Heart left ventricle (tissue), 13 donors: ENCODE data around the gene GATAD2A.
A peak's percentile ranks its signal among the peaks of the same experiment; 100 is the strongest.

Experiments used
- POLR2A ChIP-seq, 2 donors: fragments of 450-650 bp; IDR thresholded peaks; one replicate each; pipeline ENCODE4 v1.6.1; 2017; ENCODE audit warnings: antibody characterized with exemption in 2 of 2, mild to moderate bottlenecking in 2 of 2, moderate library complexity in 2 of 2
- TF ChIP-seq, protein P1 (sequence below), 12 donors: fragments of 200-600 bp; sonication (generic) in 4 of 12; IDR thresholded peaks; one replicate each; pipeline versions ENCODE4 v1.5.0 to v1.8.0; 2018 to 2022; ENCODE audit warnings: antibody characterized with exemption in 12 of 12, mild to moderate bottlenecking in 5 of 12
- donor health status: ischemic (EF 13 %, LVEDD 7.1; RV severe dilation, severe dysfunction).
- donor health status: DM: no; HTN: yes; CAD: no.
- donor health status: DM: no; HTN: no; CAD: no.
- donor health status: ischemic (EF 25% LVEDD 6.9; RV normal size, moderate dysfunction).
- donor health status: ischemic (EF 25% LVEDD 5.7; RV mildly dilated, moderate dysfunction).
- donor health status: ischemic (EF 35%, LVEDD 5.7; RV mildly dilated, moderate dysfunction).
- donor health status: nonischemic (EF 11% LVEDD 7.7; RV severe dilation, severe dysfunction).
- donor health status: DM: yes; HTN: yes; CAD: no.
- donor health status: PGD.
- donor health status: ischemic (EF 29% LVEDD 5.4; RV normal size, mild dysfunction).
- donor health status: nonischemic (EF 23%, LVEDD 6.1; RV moderate dilation, normal function).

DNA sequence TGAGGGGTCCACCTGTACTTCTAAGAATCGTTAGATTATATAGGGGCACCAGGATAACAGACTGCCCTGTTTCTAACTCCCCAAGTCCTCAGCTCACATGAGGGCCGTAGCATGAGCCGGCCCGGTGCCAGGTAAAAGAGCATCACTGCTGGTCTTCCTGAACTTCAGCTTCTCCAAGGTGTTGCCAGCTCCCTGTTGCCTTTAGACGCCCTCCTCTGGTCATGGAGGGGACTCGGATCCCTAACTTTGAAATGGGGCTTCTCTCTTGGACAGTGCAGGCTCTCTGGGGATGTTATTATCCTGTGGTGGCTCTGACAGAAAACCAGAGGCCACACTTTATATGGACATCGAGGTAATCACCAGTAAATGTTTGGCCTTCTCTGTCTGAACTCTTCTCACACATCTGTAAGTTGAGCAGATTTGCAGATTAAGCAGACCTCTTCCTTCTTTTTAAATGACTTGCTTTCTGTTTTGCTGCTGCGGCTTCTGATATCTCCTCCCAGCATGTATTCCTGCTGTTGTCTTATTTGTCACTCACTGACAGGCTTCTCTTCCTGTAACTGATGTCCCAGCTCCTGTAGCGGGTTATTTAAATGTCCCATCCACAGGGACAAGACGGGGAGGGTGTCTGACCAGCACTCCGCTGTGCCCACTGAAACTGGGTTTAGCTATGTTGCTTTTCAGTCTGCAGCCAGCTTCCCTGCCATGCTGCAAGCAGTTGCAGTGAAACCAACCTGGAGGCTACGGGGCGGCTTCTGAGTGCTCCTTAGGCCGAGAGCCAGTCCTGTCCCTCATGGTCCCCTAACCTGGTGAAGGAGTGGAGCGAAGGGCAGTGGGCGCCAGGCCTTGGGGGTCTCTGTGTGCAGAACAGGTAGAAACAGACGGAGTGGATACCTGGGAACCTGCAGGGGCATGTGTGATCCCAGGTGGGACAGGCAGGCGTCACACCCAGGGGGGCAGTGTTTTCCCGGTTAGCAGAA is 70.7 kb downstream of the GATAD2A start:
- TF ChIP-seq, protein P1, sequence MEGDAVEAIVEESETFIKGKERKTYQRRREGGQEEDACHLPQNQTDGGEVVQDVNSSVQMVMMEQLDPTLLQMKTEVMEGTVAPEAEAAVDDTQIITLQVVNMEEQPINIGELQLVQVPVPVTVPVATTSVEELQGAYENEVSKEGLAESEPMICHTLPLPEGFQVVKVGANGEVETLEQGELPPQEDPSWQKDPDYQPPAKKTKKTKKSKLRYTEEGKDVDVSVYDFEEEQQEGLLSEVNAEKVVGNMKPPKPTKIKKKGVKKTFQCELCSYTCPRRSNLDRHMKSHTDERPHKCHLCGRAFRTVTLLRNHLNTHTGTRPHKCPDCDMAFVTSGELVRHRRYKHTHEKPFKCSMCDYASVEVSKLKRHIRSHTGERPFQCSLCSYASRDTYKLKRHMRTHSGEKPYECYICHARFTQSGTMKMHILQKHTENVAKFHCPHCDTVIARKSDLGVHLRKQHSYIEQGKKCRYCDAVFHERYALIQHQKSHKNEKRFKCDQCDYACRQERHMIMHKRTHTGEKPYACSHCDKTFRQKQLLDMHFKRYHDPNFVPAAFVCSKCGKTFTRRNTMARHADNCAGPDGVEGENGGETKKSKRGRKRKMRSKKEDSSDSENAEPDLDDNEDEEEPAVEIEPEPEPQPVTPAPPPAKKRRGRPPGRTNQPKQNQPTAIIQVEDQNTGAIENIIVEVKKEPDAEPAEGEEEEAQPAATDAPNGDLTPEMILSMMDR (IDR thresholded peaks at IDR 0.05): peak in 10 of 12 donors; percentile 12 to 51 (median 30)
- no peak for TF ChIP-seq POLR2A (IDR thresholded peaks at IDR 0.05)
